ENCODE measurements around the gene CRYBG3.

DNA sequence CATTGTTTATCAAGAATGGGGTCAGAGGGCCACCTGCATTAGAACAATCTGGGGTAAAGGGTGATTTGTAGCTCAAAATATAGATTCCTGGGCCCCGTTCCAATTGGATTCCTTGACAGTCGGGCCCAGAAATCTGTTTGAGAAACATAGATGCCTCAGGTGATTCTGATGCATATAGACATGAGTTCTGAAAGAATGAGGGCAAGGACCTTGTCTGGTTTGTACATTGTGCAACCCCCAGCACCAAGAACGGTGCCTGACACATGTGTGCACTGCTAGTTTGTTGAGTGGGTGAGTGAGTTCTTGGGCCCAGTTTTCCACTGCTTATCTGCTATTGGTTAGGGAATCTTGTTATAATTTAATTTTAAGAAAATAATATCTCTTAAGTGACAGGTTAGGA, 16.6 kb downstream of the CRYBG3 start:
- TF ChIP-seq POLR2A (IDR thresholded peaks at IDR 0.05; ENCODE audit: extremely low read depth, insufficient read length) (no peak), MYC (IDR thresholded peaks at IDR 0.05; ENCODE audit: low read depth, low read length) (no peak)
- TF ChIP-seq, protein P1, sequence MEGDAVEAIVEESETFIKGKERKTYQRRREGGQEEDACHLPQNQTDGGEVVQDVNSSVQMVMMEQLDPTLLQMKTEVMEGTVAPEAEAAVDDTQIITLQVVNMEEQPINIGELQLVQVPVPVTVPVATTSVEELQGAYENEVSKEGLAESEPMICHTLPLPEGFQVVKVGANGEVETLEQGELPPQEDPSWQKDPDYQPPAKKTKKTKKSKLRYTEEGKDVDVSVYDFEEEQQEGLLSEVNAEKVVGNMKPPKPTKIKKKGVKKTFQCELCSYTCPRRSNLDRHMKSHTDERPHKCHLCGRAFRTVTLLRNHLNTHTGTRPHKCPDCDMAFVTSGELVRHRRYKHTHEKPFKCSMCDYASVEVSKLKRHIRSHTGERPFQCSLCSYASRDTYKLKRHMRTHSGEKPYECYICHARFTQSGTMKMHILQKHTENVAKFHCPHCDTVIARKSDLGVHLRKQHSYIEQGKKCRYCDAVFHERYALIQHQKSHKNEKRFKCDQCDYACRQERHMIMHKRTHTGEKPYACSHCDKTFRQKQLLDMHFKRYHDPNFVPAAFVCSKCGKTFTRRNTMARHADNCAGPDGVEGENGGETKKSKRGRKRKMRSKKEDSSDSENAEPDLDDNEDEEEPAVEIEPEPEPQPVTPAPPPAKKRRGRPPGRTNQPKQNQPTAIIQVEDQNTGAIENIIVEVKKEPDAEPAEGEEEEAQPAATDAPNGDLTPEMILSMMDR (IDR thresholded peaks at IDR 0.05; ENCODE audit: low read depth, low read length): no peak
